Measurements from ENCODE around the gene TGIF2.

Gene TGIF2

DNA sequence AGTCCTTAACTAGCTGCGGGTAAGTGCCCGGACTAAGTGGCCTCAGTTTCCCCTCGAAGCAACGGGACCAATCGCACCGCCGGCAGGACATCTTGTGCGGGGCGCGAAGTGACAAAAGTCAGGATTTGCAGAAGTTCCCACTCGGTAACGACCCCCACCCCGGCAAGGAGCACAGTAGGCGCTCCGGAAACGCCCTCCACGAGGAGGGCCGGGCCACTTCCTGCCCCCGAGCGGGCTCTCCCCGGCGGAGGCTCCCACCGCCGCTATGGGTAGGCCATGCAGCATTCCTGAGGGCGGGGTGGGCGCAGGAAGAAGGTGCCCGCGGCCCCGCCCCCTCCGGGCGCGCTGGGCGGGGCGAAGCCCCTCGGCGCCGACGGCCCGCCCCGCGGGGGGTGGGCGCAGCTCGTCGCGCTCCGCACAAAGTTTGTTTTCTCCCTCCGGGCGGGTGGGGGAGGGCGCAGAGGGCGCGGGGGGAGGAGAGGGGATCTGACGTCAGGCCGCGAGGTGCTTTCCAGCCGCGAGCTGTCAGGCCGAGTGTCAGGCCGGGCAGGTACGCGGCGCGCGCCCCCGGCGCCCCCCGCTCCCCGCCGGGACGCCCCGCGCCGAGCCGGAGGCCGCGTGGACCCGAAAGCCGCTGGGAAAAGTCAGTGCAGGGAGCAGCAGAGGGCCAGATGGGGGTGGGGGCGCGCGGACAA, at the start of gene TGIF2:
TGIF2 (plus strand) TSS at position 495 of the 695 bp plus-strand sequence. CDS start 5,178 bp downstream, outside the sequence.
- peak; percentile 41 for DNase-seq

DNA sequence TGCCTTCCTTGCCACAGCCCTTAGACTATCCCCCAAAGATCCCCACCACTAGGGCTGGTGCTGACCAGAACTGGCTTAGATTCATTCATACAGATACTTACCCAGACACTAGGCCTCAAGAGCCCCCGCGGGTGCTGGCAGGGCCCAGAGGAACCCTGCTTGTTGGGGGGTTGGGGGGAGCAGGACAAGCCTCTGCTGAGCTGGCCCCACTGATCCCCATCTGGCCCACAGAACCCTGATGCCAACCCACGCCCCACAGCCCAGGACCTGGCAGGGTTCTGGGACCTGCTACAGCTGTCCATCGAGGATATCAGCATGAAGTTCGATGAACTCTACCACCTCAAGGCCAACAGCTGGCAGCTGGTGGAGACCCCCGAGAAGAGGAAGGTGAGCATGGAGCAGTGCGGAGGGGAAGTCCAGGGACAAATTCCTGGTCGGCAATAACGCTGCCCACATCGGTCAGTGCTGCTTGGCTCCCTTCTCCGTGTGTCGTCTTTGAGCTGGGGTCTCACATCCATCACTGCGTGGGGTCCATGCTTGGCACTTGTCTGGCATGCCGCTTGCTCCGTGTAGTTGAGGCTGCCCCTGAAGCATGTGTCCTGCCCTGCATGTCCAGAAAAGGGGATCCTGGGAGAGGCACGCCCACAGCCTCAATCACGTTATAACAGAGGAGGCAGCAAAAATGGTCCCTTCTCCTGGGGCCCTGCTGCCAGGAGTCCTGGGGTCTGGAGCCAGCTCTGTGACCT, 47.6 kb upstream of the TGIF2 start:
- no peak for DNase-seq

DNA sequence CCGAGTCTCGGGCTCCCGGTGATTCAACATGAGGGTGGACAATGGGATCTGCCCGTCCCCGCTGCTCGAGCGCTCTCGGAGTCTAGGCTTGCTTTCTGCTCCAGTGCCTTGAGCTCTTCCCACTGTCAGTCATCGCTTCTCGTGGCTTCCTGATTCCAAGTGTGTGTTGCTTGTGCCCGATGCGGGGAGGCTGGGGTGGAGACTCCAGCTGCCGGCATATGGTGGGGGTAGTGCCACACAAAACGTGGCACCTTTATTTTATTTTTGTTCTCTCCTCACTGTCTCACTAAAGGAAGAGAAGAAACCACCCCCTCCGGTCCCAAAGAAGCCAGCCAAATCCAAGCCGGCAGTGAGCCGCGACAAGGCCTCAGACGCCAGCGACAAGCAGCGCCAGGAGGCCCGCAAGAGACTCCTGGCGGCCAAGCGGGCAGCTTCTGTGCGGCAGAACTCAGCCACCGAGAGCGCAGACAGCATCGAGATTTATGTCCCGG, 46.8 kb upstream of the TGIF2 start:
- no peak for DNase-seq

DNA sequence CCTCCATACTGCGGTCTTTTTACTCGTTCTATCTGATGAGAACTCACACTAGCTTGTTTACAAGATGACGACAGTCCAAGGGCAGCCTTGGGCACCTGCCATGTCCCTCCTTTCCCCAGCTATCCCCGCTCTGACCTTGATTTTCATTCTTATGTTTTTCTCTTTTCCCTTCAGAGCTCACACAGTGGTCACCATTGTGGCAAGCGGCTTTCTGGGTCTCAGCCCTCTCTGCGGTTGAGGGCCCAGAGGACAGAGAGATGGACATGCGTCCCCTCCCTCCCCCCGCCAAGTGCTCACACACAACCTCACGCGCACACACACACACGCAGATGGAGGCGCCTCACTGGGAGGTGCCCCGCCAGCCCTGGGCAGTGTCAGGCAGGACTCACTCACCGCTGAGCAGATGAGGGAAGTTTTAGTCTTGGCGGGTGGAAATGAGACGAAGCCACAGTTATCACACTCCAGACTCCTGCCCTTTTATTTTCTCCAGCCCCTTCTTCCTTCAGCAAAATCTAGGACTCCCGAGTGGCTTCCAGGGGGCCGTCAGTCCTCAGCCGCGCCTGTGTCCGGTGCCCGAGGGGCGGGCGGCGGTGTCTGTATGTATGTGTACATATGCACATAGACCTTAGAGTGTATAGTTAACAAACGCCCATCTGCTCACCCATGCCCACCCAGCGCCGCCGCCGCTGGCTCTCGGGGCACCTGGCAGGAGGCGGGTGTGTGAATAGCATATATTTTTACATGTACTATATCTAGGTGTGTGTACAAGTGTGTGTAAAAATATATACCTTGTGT, 45.9 kb upstream of the TGIF2 start:
- no peak for DNase-seq

DNA sequence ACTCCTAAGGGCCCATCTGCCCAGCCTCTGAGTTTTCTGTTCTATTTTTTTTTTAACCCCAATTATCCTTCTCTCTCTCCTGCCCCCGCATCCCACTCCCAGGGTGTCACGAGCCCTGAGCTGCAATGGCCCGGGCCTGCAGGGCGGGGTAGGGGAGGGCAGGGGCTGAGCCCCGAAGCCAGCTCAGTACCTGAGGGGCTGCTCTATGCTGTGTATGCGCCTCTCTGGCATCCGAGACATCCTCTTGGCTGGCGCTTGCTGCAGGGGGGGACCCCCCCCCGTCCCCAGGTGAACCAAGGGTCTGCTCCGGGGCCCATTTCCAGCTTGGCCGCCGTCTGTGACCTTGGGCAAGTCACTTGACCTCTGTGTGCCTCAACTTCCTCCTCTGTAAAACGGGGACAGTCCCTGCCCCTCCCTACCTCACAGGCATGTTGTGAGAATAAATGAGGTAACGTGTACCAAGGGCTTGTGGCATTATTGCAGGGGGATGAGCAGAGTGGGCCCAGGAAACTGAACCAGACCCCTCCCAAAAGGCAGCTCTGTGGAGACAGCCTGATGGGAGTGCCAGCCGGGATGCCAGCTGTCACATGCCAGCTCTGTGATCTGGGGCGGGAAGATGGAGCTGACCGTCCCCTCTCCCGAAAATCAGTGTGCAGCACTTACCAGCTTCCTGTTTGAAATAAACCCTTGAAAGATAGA, 45.1 kb upstream of the TGIF2 start:
- no peak for DNase-seq

DNA sequence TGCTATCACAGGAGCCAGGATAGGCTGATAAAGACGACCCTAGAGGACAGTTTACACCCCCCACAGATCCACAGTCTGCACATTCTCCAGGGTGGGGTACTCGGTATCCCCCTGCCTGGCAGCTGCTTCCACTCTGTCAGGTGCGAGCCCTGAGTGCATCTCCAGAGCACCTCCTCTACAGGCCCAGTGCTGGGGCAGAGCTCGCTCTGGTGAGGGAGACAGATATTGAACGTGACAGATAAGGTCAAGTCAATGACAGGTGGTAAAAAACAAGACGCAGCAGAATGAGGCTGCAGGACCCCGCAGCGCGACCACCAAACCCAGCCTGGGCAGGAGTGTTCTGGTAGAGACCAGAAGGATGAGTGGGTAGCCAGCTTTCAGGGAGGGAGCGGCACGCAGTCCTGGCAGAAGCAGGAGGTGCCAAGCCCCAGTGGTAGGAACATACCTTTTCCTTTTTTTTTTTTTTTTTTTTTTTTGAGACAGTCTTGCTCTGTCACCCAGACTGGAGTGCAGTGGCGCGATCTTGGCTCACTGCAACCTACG, 44.5 kb upstream of the TGIF2 start:
- no peak for DNase-seq

DNA sequence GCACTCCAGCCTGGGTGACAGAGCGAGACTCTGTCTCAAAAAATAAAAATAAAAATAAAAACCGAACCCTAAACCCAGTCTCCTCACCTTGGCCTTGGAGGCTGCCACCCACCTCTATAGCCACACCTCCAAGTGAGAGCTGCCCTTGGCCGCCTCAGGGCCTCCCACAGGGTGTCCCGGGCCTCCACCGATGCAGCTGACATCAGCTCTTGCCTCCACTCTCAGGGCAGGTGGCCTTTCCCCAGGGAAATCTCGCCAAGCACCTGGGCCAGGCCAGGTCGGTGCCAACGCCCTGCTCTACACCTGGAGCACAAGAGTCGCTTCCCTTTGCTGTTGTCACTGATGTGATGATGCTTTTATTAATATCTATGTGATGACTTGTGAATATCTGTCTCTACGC, 41.0 kb upstream of the TGIF2 start:
- DNase-seq: no peak

DNA sequence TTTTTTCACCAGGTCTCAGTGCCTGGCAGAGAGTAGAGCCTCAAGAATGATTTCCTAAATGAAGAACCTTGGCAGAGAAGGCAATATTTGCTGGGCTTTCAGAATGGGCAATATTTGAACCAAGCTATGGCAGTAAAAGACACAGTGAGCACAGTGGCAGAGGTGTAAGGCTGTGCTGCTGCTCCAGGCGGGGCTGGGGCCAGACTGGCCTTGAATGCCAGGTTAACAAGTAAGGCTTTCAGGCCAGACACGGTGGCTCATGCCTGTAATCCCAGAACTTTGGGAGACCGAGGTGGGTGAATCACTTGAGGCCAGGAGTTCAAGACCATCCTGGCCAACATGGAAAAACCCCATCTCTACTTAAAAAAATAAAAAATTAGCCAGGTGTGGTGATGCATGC, 40.6 kb upstream of the TGIF2 start:
- DNase-seq: no peak

DNA sequence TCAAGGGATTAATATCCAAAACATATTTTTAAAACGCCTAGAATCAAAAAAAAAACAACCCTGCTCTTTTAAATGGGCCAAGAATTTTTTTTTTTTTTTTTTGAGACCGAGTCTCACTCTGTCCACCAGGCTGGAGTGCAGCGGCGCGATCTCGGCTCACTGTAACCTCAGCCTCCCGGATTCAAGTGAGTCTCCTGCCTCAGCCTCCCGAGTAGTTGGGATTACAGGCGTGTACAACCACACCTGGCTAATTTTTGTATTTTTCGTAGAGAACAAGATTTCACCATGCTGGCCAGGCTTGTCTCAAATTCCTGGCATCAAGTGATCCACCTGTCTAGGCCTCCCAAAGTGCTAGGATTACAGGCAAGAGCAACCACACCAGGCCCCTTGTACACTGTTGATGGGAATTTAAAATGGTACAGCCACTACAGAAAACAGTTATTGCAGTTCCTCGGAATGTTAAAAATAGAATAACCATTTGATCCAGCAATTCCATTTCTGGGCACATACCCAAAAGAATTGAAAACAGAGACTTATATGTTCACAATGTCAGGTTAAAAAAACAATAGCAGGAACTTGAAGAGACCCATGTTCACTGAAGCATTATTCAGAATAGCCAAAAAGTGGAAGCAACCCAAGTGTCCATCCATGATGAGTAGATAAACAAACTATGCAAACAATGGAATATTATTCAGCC, 35.2 kb upstream of the TGIF2 start:
- no peak for DNase-seq

DNA sequence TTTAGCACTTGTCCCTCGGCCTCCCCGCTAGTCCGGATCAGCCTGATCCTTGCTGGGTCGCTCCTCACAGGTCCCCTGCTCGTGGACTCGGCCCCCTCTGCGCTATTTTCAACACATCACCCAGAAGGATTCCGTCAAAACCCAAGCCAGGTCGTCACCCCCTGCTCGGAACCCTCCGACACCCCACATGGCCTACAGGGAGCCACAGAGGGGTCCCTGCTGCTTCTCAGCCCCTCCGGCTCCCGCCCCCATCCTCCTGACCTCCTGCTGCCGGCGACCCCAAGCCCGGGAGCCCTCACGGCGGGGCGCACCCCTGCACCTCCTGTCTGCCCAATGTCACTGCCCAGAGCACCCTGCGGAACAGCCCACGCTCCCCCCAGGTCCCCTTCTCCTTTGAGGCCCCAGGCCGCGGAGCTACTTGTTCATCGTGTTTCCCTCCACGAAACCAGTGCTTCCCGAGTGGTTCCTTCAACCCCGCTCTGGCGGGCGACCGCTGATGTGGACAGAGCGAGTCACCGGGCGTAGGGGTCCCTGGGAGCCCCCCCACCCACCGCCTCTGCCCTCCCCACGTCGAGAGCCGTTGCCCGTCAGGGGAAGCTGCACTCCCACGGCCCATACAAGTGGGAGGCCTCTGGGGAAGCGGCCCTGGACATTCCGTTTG, 32.7 kb upstream of the TGIF2 start:
- no peak for DNase-seq

DNA sequence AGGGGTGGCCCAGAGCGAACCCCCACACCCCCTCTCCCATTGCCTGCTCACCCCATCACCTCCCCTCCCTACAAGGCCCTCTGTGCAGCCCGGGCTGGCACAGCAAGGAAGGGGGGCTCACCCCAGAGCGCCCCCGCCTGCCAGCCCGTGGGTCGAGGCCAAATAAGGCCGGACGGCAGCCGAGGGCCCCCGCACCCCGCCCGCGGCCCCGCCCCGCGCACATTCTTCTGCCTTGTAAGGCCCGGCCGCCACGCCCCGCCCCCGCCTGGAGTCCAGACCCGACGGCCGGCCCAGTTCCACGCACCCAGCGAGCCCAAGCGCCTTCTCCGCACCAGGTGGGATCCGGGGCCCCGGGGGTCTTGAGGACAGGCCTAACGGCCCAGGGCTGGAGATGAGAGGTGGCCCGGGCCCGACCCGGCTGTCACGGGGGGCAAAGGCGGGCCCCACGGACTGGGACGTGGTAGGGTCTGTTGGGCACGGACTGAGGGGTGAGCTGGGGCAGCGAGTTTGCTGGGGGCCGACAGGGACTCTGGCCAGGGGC, 32.1 kb upstream of the TGIF2 start, which contains the start of gene MYL9:
MYL9 (plus strand) TSS at position 293 of the 541 bp plus-strand sequence. CDS start 3,366 bp downstream, outside the sequence.
- peak; percentile 59 for DNase-seq

DNA sequence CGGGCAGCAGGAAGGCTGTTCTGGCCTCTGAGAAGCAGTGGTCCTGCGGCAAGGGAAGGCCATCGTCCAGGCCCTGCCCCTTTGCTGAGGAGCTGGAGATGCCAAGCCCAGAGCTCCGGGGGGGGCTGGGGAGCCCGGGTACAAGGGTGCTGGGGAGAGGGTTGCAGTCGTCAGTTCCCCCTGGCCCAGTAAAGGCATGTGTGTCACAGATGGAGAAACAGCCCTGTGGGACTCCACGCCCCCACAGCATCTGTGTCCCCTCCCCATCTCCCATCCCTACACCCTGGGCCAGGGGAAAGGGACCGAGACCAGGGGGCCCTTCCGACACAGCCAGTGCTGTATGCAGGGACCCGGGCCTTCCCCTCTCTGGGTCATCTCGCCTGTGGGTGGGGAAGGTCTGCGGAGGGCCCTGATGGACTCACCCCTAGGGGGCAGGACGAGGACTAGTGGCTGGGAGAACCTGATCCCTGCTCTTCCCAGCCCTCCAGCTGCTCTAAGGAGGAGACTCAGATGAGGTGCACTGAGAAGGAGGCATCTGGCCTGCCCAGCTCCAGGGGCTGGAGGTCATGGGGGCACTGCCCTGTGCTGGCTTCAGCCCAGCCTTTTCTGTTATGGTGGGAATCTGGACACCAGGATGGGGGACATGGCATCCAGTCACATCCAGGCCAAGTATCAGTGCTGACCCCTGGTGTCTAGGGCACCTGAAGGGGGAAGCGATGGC, 31.5 kb upstream of the TGIF2 start:
- peak; percentile 35 for DNase-seq

DNA sequence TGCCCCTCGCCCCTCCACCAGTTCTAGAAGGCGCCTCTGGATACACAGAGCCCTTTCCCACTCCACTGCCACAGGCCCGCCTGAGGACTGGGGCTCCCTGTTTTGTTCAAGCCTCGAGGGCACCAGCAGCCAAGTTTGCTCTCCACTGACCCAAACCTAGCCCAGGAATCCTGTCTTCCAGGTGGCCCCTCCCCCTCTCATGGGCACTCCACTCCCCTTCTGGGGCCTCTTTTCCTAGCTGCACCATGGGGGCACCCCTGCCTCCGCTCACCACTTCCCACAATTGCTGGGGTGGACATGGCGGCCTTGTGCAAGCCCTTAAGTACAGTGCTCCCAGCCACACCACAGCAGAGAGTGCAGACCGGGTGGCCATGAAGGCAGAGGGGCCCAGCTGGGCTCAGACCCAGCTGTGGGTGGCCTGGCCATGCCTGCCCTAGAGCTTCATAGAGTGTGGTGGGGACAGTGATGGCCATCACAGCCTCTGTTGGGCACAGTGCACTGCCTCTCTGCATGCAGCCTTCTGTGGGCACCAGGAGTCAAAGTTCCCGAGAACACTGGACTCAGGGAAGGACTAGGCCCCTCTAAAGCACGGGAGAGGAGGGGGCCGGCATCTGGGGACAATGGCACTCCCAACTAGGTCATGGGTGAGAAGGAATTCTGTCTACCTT, 30.7 kb upstream of the TGIF2 start:
- no peak for DNase-seq

DNA sequence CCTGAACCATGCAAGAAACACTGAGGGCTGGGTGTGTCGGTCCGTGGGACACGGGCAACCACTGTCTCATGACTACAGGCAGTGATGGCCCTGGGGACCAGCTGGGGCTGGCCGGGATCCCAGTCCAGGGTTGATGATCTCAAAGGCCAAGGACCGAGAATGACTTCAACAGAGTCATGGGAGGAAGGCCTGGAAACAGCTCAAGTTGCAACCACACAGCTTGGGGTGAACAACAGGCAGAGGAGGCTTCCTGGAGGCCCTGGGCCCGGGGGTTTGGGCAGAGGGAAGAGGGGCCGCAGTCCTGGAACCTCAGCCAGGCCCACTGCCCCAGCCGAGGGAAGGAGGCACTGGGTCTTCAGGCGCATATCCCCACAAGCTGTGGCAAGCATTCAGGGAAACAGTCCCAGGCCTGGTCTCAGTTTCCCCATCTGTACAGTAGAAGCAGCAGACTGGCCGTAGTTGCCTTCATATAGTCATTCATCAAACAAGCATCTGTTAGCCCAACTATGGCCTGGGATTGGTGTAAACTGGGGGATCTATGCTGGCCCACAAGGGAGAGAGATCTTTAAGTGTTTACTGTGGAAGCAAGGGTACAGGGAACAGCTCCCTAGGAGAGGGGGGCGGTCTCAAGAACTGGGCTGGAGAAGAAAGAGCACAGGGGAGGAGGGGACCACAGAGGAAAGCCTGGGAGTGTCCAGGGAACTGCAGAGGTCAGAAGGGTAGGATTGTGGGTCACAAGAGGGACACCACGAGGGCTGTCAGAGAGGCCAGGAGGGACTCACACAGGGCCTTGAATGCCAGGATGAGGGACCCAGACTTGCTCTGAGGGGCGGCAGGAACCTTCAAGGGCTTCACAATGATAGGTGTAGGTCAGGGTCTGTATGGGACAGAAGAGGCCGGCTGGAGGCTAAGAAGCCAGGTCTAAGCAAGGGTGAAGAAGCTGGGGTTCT, 29.9 kb upstream of the TGIF2 start:
- DNase-seq: no peak

DNA sequence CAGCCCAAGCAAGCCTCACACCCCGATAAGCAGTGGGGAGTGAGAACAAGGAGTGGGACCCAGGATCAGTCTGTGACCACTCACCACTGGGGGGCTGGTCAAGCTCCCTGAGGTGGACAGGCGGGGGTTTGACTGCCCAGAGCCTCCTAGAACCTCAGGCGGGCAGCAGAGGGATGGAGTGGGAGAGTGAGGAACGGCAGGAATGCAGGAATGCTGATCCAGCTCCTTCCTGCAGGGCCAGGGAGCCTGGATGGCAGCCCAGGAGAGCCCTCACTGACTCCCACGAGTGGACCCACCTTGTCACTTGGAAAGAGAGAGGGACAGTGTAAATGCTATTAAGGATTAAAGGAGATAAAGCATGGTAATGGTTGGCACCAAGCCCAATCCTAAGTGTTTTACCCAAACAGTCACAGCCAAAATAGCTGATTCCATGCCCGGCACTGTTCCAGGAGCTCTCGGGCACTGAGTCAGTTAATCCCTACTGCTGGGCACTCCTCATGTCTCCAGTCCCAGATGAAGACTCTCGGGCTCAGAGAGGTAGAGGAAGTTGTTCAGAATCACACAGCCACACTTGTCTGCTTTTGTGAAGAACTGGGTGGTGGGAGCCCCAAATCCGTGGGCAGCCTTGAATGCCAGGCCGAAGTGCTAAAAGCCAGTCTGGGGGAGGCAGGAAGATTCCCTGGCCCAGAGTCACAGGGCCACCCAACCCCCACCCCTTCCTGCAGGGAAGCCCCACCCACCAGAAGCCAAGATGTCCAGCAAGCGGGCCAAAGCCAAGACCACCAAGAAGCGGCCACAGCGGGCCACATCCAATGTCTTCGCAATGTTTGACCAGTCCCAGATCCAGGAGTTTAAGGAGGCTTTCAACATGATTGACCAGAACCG, 29.0 kb upstream of the TGIF2 start:
- peak; percentile 63 for DNase-seq

DNA sequence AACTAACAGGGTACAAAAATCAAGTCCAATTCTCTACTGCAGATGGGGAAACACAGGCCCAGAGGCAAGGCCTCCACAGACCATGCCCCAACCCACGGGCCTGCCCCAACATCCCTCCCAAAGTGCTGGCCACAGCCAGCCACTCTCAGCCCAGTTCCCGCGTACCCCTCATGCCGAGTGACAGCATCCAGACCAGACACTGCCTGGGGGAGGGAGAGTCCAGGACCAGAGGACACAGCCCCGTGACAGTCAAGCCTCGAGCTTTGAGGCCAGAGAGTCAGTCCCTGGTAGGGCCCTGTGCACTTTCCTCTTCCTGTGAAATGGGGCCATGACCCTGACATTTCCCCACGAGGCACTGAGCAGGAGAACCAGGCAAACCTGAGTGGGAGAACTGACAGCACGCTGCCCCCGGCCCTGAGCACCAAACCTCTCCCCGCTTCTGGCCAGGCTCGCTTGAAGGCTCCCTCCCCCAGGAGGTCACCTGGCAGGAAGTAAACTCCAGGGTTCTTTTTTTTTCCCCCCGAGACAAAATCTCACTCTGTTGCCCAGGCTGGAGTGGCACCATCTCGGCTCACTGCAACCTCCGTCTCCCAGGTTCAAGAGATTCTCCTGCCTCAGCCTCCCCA, 27.2 kb upstream of the TGIF2 start:
- DNase-seq: no peak

All from amniotic stem cell (primary cell).